ENCODE results near the gene KCTD10. TPM values are rescaled to one million over a fixed set of nuclear protein-coding genes. Genes with fewer than 3 reads are reported as not detected.

Gene KCTD10
- total RNA-seq, 1 experiment from 2014 or later: 44.7 TPM

DNA sequence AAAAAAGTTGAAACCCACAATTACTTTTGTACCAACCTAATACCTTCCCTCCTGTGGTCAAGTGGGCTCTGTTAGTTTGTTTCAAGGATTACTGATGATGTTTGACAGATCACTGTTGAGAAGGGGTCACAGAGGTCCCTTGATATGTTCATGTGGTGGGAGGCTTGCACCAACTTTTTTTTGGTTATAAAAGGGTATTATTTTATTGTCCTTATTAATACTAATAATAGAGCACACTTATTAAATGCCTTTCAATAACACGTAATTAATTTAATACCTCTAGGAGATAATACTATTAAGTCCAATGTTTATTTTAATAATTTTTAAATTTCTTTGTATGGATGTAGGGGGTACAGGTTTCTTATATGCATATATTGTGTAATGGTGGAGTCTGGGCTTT, 4.8 kb upstream of the KCTD10 start (continued):
- no peak for TF ChIP-seq NFATC4 (CRISPR knock-in tag; IDR thresholded peaks at IDR 0.05)
- TF ChIP-seq, protein P1, sequence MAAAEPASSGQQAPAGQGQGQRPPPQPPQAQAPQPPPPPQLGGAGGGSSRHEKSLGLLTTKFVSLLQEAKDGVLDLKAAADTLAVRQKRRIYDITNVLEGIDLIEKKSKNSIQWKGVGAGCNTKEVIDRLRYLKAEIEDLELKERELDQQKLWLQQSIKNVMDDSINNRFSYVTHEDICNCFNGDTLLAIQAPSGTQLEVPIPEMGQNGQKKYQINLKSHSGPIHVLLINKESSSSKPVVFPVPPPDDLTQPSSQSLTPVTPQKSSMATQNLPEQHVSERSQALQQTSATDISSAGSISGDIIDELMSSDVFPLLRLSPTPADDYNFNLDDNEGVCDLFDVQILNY (CRISPR knock-in tag; IDR thresholded peaks at IDR 0.05): no peak
- TF ChIP-seq OVOL2 (CRISPR knock-in tag; IDR thresholded peaks at IDR 0.05; ENCODE audit: borderline replicate concordance): no peak

DNA sequence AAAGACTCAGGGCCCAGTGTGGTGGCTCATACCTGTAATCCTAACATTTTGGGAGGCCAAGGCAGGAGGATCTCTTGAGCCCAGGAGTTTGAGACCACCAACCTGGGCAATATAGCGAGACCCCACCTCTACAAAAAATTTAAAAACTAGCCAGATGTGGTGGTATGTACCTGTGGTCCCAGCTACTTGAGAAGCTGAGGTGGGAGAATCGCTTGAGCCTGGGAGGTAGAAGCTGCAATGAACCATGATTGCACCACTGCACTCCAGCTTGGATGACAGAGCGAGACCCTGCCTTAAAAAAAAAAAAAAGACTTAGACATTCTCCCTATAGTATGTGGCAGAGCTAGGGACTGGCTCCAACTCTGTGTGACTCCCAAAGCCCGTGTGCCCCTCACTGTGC, 3.3 kb upstream of the KCTD10 start:
- TF ChIP-seq, protein P2, sequence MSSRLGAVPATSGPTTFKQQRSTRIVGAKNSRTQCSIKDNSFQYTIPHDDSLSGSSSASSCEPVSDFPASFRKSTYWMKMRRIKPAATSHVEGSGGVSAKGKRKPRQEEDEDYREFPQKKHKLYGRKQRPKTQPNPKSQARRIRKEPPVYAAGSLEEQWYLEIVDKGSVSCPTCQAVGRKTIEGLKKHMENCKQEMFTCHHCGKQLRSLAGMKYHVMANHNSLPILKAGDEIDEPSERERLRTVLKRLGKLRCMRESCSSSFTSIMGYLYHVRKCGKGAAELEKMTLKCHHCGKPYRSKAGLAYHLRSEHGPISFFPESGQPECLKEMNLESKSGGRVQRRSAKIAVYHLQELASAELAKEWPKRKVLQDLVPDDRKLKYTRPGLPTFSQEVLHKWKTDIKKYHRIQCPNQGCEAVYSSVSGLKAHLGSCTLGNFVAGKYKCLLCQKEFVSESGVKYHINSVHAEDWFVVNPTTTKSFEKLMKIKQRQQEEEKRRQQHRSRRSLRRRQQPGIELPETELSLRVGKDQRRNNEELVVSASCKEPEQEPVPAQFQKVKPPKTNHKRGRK (CRISPR knock-in tag; IDR thresholded peaks at IDR 0.05; ENCODE audit: borderline replicate concordance): no peak
- no peak for TF ChIP-seq TP53 (CRISPR knock-in tag; IDR thresholded peaks at IDR 0.05)
- TF ChIP-seq, protein P3, sequence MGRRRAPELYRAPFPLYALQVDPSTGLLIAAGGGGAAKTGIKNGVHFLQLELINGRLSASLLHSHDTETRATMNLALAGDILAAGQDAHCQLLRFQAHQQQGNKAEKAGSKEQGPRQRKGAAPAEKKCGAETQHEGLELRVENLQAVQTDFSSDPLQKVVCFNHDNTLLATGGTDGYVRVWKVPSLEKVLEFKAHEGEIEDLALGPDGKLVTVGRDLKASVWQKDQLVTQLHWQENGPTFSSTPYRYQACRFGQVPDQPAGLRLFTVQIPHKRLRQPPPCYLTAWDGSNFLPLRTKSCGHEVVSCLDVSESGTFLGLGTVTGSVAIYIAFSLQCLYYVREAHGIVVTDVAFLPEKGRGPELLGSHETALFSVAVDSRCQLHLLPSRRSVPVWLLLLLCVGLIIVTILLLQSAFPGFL (CRISPR knock-in tag; IDR thresholded peaks at IDR 0.05; ENCODE audit: borderline replicate concordance): no peak
- TF ChIP-seq, protein P4, sequence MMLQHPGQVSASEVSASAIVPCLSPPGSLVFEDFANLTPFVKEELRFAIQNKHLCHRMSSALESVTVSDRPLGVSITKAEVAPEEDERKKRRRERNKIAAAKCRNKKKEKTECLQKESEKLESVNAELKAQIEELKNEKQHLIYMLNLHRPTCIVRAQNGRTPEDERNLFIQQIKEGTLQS (CRISPR knock-in tag; conservative IDR thresholded peaks at IDR 0.05): no peak
- TF ChIP-seq, protein P5, sequence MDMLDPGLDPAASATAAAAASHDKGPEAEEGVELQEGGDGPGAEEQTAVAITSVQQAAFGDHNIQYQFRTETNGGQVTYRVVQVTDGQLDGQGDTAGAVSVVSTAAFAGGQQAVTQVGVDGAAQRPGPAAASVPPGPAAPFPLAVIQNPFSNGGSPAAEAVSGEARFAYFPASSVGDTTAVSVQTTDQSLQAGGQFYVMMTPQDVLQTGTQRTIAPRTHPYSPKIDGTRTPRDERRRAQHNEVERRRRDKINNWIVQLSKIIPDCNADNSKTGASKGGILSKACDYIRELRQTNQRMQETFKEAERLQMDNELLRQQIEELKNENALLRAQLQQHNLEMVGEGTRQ (CRISPR knock-in tag; IDR thresholded peaks at IDR 0.05): no peak
- no peak for TF ChIP-seq OVOL2 (CRISPR knock-in tag; IDR thresholded peaks at IDR 0.05; ENCODE audit: borderline replicate concordance)
- TF ChIP-seq, protein P6, sequence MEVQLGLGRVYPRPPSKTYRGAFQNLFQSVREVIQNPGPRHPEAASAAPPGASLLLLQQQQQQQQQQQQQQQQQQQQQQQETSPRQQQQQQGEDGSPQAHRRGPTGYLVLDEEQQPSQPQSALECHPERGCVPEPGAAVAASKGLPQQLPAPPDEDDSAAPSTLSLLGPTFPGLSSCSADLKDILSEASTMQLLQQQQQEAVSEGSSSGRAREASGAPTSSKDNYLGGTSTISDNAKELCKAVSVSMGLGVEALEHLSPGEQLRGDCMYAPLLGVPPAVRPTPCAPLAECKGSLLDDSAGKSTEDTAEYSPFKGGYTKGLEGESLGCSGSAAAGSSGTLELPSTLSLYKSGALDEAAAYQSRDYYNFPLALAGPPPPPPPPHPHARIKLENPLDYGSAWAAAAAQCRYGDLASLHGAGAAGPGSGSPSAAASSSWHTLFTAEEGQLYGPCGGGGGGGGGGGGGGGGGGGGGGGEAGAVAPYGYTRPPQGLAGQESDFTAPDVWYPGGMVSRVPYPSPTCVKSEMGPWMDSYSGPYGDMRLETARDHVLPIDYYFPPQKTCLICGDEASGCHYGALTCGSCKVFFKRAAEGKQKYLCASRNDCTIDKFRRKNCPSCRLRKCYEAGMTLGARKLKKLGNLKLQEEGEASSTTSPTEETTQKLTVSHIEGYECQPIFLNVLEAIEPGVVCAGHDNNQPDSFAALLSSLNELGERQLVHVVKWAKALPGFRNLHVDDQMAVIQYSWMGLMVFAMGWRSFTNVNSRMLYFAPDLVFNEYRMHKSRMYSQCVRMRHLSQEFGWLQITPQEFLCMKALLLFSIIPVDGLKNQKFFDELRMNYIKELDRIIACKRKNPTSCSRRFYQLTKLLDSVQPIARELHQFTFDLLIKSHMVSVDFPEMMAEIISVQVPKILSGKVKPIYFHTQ (CRISPR knock-in tag; IDR thresholded peaks at IDR 0.05): no peak
- no peak for TF ChIP-seq ZNF671 (CRISPR knock-in tag; IDR thresholded peaks at IDR 0.05)
- no peak for TF ChIP-seq ZNF138 (CRISPR knock-in tag; conservative IDR thresholded peaks at IDR 0.05)
- no peak for TF ChIP-seq ZNF263 (CRISPR knock-in tag; IDR thresholded peaks at IDR 0.05; ENCODE audit: low read depth)
- no peak for TF ChIP-seq JAZF1 (CRISPR knock-in tag; IDR thresholded peaks at IDR 0.05)
- TF ChIP-seq NFE2L1 (CRISPR knock-in tag; IDR thresholded peaks at IDR 0.05): no peak
- TF ChIP-seq, protein P7, sequence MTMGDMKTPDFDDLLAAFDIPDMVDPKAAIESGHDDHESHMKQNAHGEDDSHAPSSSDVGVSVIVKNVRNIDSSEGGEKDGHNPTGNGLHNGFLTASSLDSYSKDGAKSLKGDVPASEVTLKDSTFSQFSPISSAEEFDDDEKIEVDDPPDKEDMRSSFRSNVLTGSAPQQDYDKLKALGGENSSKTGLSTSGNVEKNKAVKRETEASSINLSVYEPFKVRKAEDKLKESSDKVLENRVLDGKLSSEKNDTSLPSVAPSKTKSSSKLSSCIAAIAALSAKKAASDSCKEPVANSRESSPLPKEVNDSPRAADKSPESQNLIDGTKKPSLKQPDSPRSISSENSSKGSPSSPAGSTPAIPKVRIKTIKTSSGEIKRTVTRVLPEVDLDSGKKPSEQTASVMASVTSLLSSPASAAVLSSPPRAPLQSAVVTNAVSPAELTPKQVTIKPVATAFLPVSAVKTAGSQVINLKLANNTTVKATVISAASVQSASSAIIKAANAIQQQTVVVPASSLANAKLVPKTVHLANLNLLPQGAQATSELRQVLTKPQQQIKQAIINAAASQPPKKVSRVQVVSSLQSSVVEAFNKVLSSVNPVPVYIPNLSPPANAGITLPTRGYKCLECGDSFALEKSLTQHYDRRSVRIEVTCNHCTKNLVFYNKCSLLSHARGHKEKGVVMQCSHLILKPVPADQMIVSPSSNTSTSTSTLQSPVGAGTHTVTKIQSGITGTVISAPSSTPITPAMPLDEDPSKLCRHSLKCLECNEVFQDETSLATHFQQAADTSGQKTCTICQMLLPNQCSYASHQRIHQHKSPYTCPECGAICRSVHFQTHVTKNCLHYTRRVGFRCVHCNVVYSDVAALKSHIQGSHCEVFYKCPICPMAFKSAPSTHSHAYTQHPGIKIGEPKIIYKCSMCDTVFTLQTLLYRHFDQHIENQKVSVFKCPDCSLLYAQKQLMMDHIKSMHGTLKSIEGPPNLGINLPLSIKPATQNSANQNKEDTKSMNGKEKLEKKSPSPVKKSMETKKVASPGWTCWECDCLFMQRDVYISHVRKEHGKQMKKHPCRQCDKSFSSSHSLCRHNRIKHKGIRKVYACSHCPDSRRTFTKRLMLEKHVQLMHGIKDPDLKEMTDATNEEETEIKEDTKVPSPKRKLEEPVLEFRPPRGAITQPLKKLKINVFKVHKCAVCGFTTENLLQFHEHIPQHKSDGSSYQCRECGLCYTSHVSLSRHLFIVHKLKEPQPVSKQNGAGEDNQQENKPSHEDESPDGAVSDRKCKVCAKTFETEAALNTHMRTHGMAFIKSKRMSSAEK (CRISPR knock-in tag; IDR thresholded peaks at IDR 0.05; ENCODE audit: borderline replicate concordance): no peak
- ChIA-PET CTCF (interaction anchor here (1.0 to 1.5 kb wide), 2 partner anchors 48 to 52 kb away, joined by 3 to 5 read pairs; no protein-coding TSS in a partner anchor), POLR2A (no interaction called here)
- no peak overlapping the region for H3K4me3 Mint-ChIP-seq
- DNase-seq (ENCODE audit: low spot score) (no peak), ATAC-seq (no peak)
- H3K27ac Mint-ChIP-seq: no peak overlapping the region
- H3K36me3 Mint-ChIP-seq: peaks cover 16% of the 10 kb centered on the region
- peaks cover 20% of the 10 kb centered on the region for H3K4me1 Mint-ChIP-seq
- no peaks in the 10 kb centered on the region for H3K9me3 Mint-ChIP-seq
- H3K27me3 Mint-ChIP-seq (ENCODE audit: low read depth): no peaks in the 10 kb centered on the region
